GM18858 (cell line): Measurements from ENCODE around the gene DAB2IP.

Source experiments
- ATAC-seq: cut with Tn5 transposase; IDR thresholded peaks from one replicate; pipeline ENCODE4 v1.9.1; 2021; ENCODE audit not compliant: unreplicated experiment

Gene DAB2IP

GRCh38 chr9:121827251-121827967 is 176.0 kb downstream of the DAB2IP start:
- no peak for ATAC-seq

GRCh38 chr9:121830441-121831140 is 179.2 kb downstream of the DAB2IP start:
- ATAC-seq, result no peak

GRCh38 chr9:121831869-121832268 is 180.4 kb downstream of the DAB2IP start:
- no peak for ATAC-seq

- ATAC-seq, result no peak
These were observed 181.6 kb downstream of the DAB2IP start for GRCh38 chr9:121833061-121833460.
